ENCODE results near the gene STRADA. TPM values are rescaled to one million over a fixed set of nuclear protein-coding genes. Genes with fewer than 3 reads are reported as not detected.

The STRADA gene
- polyA plus RNA-seq, 1 experiment: 28.0 TPM

- ChIA-PET POLR2A (interaction anchor here (0.9 to 1.7 kb wide), 2 partner anchors 11 to 12 kb away, joined by 3 to 10 read pairs; partner anchors contain the start of genes CCDC47 and DDX42), CTCF (interaction anchor here (0.8 kb wide), 1 partner anchor 185 kb away, joined by 3 read pairs; the partner anchor contains the start of gene TACO1)
- no peaks in the 10 kb centered on the region for H3K9me3 ChIP-seq (ENCODE audit: control insufficient read depth, insufficient read depth, low read length)
- DNase-seq (ENCODE audit: low read depth, low spot score): no peak
- no peak for TF ChIP-seq CTCF (IDR thresholded peaks at IDR 0.05; ENCODE audit: low read depth, low read length)
- peak overlapping the region; percentile 65 for H3K27ac ChIP-seq (ENCODE audit: low read depth, low read length)
- no peaks in the 10 kb centered on the region for H3K27me3 ChIP-seq (ENCODE audit: control insufficient read depth, insufficient read depth, low read length)
- H3K4me3 ChIP-seq (ENCODE audit: low read depth, low read length): no peak overlapping the region
Observed at GRCh38 chr17:63785556-63785955, 44.0 kb upstream of the STRADA start.

GRCh38 chr17:63783522-63783921 lies 41.9 kb upstream of the STRADA start:
- no peak overlapping the region for H3K27ac ChIP-seq (ENCODE audit: low read depth, low read length)
- DNase-seq (ENCODE audit: low read depth, low spot score): no peak
- H3K27me3 ChIP-seq (ENCODE audit: control insufficient read depth, insufficient read depth, low read length): no peaks in the 10 kb centered on the region
- ChIA-PET CTCF (no interaction called here), POLR2A (interaction anchor here (0.7 to 1.9 kb wide), 3 partner anchors 9 to 10 kb away, joined by 3 to 6 read pairs (median 5); partner anchors contain the start of genes CCDC47 and DDX42)
- no peak for TF ChIP-seq CTCF (IDR thresholded peaks at IDR 0.05; ENCODE audit: low read depth, low read length)
- no peaks in the 10 kb centered on the region for H3K9me3 ChIP-seq (ENCODE audit: control insufficient read depth, insufficient read depth, low read length)
- H3K4me3 ChIP-seq (ENCODE audit: low read depth, low read length): no peak overlapping the region

- no peak for TF ChIP-seq CTCF (IDR thresholded peaks at IDR 0.05; ENCODE audit: low read depth, low read length)
- Histone ChIP-seq H3K4me3 (ENCODE audit: low read depth, low read length) (no peak overlapping the region), H3K9me3 (ENCODE audit: control insufficient read depth, insufficient read depth, low read length) (no peaks in the 10 kb centered on the region), H3K27ac (ENCODE audit: low read depth, low read length) (no peak overlapping the region), H3K27me3 (ENCODE audit: control insufficient read depth, insufficient read depth, low read length) (no peaks in the 10 kb centered on the region)
- no peak for DNase-seq (ENCODE audit: low read depth, low spot score)
- CTCF ChIA-PET: interaction anchor here (0.5 kb wide), 1 partner anchor 199 kb away, joined by 3 read pairs; no protein-coding TSS in a partner anchor
- POLR2A ChIA-PET: no interaction called here
Observed at GRCh38 chr17:63780928-63781327, 39.3 kb upstream of the STRADA start.

GRCh38 chr17:63780507-63780906 lies 38.9 kb upstream of the STRADA start:
- ChIA-PET CTCF (interaction anchor here (0.5 to 1.1 kb wide), 2 partner anchors 54 to 198 kb away, joined by 3 read pairs; no protein-coding TSS in a partner anchor), POLR2A (no interaction called here)
- Histone ChIP-seq H3K4me3 (ENCODE audit: low read depth, low read length) (no peak overlapping the region), H3K27ac (ENCODE audit: low read depth, low read length) (no peak overlapping the region), H3K9me3 (ENCODE audit: control insufficient read depth, insufficient read depth, low read length) (no peaks in the 10 kb centered on the region), H3K27me3 (ENCODE audit: control insufficient read depth, insufficient read depth, low read length) (no peaks in the 10 kb centered on the region)
- TF ChIP-seq CTCF (IDR thresholded peaks at IDR 0.05; ENCODE audit: low read depth, low read length): no peak
- no peak for DNase-seq (ENCODE audit: low read depth, low spot score)

- ChIA-PET POLR2A (interaction anchor here (0.6 to 1.6 kb wide), 3 partner anchors 29 to 74 kb away, joined by 4 to 7 read pairs (median 4); partner anchors contain the start of gene SMARCD2), CTCF (interaction anchor here (1.2 to 1.7 kb wide), 2 partner anchors 60 to 350 kb away, joined by 3 to 5 read pairs; no protein-coding TSS in a partner anchor)
- no peaks in the 10 kb centered on the region for H3K27me3 ChIP-seq (ENCODE audit: control insufficient read depth, insufficient read depth, low read length)
- peak overlapping the region; percentile 65 for H3K4me3 ChIP-seq (ENCODE audit: low read depth, low read length)
- H3K27ac ChIP-seq (ENCODE audit: low read depth, low read length): no peak overlapping the region
- DNase-seq (ENCODE audit: low read depth, low spot score): no peak
- TF ChIP-seq CTCF (IDR thresholded peaks at IDR 0.05; ENCODE audit: low read depth, low read length): no peak
- no peaks in the 10 kb centered on the region for H3K9me3 ChIP-seq (ENCODE audit: control insufficient read depth, insufficient read depth, low read length)
Observed at GRCh38 chr17:63775420-63775819, 33.8 kb upstream of the STRADA start.
